SK-N-SH (cell line): ENCODE results near the gene LRRC42. TPM values are rescaled to one million over a fixed set of nuclear protein-coding genes. Genes with fewer than 3 reads are reported as not detected.

ENCODE experiments used
- CTCF ChIA-PET: fragments of 300-600, 350-600 bp; formaldehyde crosslinking; extraction: SDS; loops from one replicate; lab custom pipeline; 2021; lab: Yijun Ruan, JAX
- POLR2A ChIA-PET: fragments of 350-600 bp; sonication (Branson Sonifier 250); formaldehyde crosslinking; extraction: SDS; loops from one replicate; lab custom pipeline; 2020; ENCODE audit warnings: antibody characterized with exemption, inconsistent platforms; lab: Yijun Ruan, JAX
- DNase-seq: peaks from one replicate; pipeline ENCODE4 v3.0.0; 2012
- H2AFZ ChIP-seq: fragments of 200-600 bp; sonication (generic); 2 replicates; pipeline ENCODE4 v1.8.1; 2016; ENCODE audit warnings: antibody characterized with exemption, mild to moderate bottlenecking, low read depth
- H3F3A ChIP-seq: fragments of 200-600 bp; sonication (generic); replicated peaks from 2 replicates; pipeline ENCODE3; 2016; ENCODE audit warnings: antibody characterized with exemption, mild to moderate bottlenecking; ENCODE audit not compliant: insufficient read depth
- H3K27ac ChIP-seq, 2 experiments: fragments of 200-500 bp in 1 of 2; fragments of 200-600 bp in 1 of 2; sonication (Bioruptor generic) in 1 of 2; sonication (generic), shearing (Covaris generic) in 1 of 2; 2 replicates each; pipeline versions ENCODE4 v1.5.1 to v1.6.1; 2014 to 2016; ENCODE audit warnings: low read depth in 2 of 2, inconsistent platforms in 1 of 2, low read length in 1 of 2, mild to moderate bottlenecking in 1 of 2, mixed read lengths in 1 of 2
- H3K27me3 ChIP-seq: fragments of 200-600 bp; sonication (generic), shearing (Covaris generic); 2 replicates; pipeline ENCODE4 v1.6.1; 2016; ENCODE audit warnings: mixed run types; ENCODE audit not compliant: insufficient read depth
- H3K36me3 ChIP-seq, 2 experiments: fragments of 200-500 bp in 1 of 2; fragments of 200-600 bp in 1 of 2; sonication (Bioruptor generic) in 1 of 2; sonication (generic) in 1 of 2; replicated peaks in 1 of 2; 2 replicates each; pipeline versions ENCODE3 to v1.5.1; 2014 to 2016; ENCODE audit warnings: low read length in 1 of 2, mild to moderate bottlenecking in 1 of 2; ENCODE audit not compliant: insufficient read depth in 2 of 2, control insufficient read depth in 1 of 2
- H3K4me1 ChIP-seq, 2 experiments: fragments of 200-500 bp in 1 of 2; fragments of 200-600 bp in 1 of 2; sonication (Bioruptor generic) in 1 of 2; sonication (generic), shearing (Covaris generic) in 1 of 2; 2 replicates each; pipeline versions ENCODE4 v1.5.1 to v1.6.1; 2014 to 2016; ENCODE audit warnings: low read depth in 1 of 2, low read length in 1 of 2, mixed run types in 1 of 2; ENCODE audit not compliant: insufficient read depth in 2 of 2, control insufficient read depth in 1 of 2
- H3K4me2 ChIP-seq: fragments of 200-600 bp; sonication (generic), shearing (Covaris generic); 2 replicates; pipeline ENCODE4 v1.6.1; 2017; ENCODE audit warnings: mixed run types
- H3K4me3 ChIP-seq, 2 experiments: fragments of 200-500 bp in 1 of 2; fragments of 200-600 bp in 1 of 2; sonication (Bioruptor generic) in 1 of 2; sonication (generic), shearing (Covaris generic) in 1 of 2; 2 replicates each; pipeline versions ENCODE4 v1.5.1 to v1.8.1; 2014 to 2016; ENCODE audit warnings: low read depth in 2 of 2, inconsistent platforms in 1 of 2, low read length in 1 of 2, mild to moderate bottlenecking in 1 of 2, mixed read lengths in 1 of 2, moderate library complexity in 1 of 2
- H3K79me2 ChIP-seq: fragments of 200-600 bp; sonication (generic); 2 replicates; pipeline ENCODE4 v1.8.1; 2017; ENCODE audit warnings: mild to moderate bottlenecking; ENCODE audit not compliant: insufficient read depth
- H3K9ac ChIP-seq: fragments of 200-600 bp; sonication (generic); 2 replicates; pipeline ENCODE4 v1.6.1; 2017; ENCODE audit warnings: mixed run types
- H3K9me2 ChIP-seq: fragments of 200-600 bp; sonication (generic); 2 replicates; pipeline ENCODE4 v1.6.1; 2017; ENCODE audit warnings: mixed run types
- H3K9me3 ChIP-seq: fragments of 200-600 bp; sonication (generic); 2 replicates; pipeline ENCODE4 v1.6.1; 2017; ENCODE audit warnings: mixed run types, mild to moderate bottlenecking, moderate library complexity
- H4K20me1 ChIP-seq: fragments of 200-600 bp; sonication (generic); 2 replicates; pipeline ENCODE4 v1.6.1; 2017; ENCODE audit warnings: mild to moderate bottlenecking, mixed run types; ENCODE audit not compliant: insufficient read depth
- FOSL2 ChIP-seq: IDR thresholded peaks from 2 replicates; pipeline ENCODE4 v1.4.0; 2012; ENCODE audit warnings: low read depth, mild to moderate bottlenecking, moderate library complexity, borderline replicate concordance
- MEF2A ChIP-seq: IDR thresholded peaks from 2 replicates; pipeline ENCODE4 v1.4.0; 2012; ENCODE audit warnings: low read depth, borderline replicate concordance
- NFIC ChIP-seq: IDR thresholded peaks from 2 replicates; pipeline ENCODE4 v1.4.0; 2012; ENCODE audit warnings: borderline replicate concordance
- RAD21 ChIP-seq: IDR thresholded peaks from 2 replicates; pipeline ENCODE4 v1.6.1; 2012; ENCODE audit warnings: mild to moderate bottlenecking, low read length
- RFX5 ChIP-seq: IDR thresholded peaks from 2 replicates; pipeline ENCODE4 v1.6.1; 2012; ENCODE audit warnings: mild to moderate bottlenecking, improper control_type of control experiment, low read length
- SMC3 ChIP-seq: IDR thresholded peaks from 2 replicates; pipeline ENCODE4 v1.6.1; 2012; ENCODE audit warnings: low read depth, low read length, improper control_type of control experiment
- TAF1 ChIP-seq: IDR thresholded peaks from 2 replicates; pipeline ENCODE4 v1.6.1; 2012; ENCODE audit warnings: low read depth, mild to moderate bottlenecking, low read length, moderate library complexity, borderline replicate concordance
- TCF12 ChIP-seq: IDR thresholded peaks from 2 replicates; pipeline ENCODE4 v1.4.0; 2012
- YY1 ChIP-seq: IDR thresholded peaks from 2 replicates; pipeline ENCODE4 v1.4.0; 2012; ENCODE audit warnings: low read depth, mild to moderate bottlenecking
- WGBS: methylation state at CpG from one replicate; pipeline ENCODE4 v1.1.6; 2017; ENCODE audit warnings: low lambda C conversion rate; 5-methylcytosine and 5-hydroxymethylcytosine counted together
- polyA plus RNA-seq, 3 experiments: library from polyadenylated mRNA; depleted of rRNA; stranded (reverse); fragments of >200 nt; gene quantifications; 2 replicates each; pipeline ENCODE4 v1.2.3, GENCODE V29; 2012
- TF ChIP-seq, protein P1 (sequence below): fragments of 150-350 bp; IDR thresholded peaks from 2 replicates; pipeline ENCODE4 v1.6.1; 2017; ENCODE audit warnings: antibody characterized with exemption, low read length, low read depth, borderline replicate concordance

The LRRC42 gene
- polyA plus RNA-seq, 1 of the 3 experiments (the other 2 are of a cell fraction) = 35.0 TPM

DNA sequence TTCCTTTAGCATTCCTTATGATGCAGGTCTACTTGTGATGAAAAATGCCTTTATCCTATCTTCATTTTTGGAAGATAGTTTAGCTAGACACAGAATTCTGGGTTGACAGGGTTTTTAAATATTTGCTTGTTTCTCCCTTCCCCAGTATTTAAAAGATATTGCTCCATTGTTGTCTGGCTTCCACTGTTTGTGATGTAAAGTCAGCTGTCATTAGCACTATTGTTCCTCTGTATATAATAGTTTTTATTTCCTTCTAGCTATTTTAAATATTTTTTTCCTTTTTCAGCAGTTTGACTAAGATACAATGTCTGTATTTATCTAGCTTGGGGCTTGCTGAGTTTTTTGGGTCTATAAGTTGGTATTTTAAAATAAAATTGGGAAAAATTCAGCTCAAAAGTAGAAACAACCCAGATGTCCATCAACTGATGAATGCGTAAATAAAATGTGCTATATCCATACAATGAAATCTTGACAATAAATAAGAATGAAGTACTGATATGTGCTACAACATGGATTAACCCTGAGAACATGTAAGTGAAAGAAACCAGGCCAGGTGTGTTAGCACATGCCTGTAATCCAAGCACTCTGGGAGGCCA is 11.9 kb upstream of the LRRC42 start:
- H3K4me2 ChIP-seq = no peak overlapping the region
- no peaks in the 10 kb centered on the region for H3K4me1 ChIP-seq
- ChIA-PET CTCF (interaction anchor here (0.8 to 1.2 kb wide), 4 partner anchors 10 to 73 kb away, joined by 3 to 5 read pairs (median 3); no protein-coding TSS in a partner anchor), POLR2A (interaction anchor here (1.3 kb wide), 1 partner anchor 11 kb away, joined by 5 read pairs; the partner anchor contains the start of gene IFT25)
- H3K4me3 ChIP-seq = no peak overlapping the region
- H3K79me2 ChIP-seq = peaks cover 22% of the 10 kb centered on the region
- DNase-seq = no peak
- WGBS = 94% methylated on average over 1 of the region's 1 CpG
- H3K9ac ChIP-seq = no peak overlapping the region
- no peaks in the 10 kb centered on the region for H3F3A ChIP-seq
- no peaks in the 10 kb centered on the region for H3K9me2 ChIP-seq
- no peak overlapping the region for H2AFZ ChIP-seq
- no peaks in the 10 kb centered on the region for H3K27me3 ChIP-seq
- peaks cover 15 to 89% of the 10 kb centered on the region in 2 experiments for H3K36me3 ChIP-seq
- no peak overlapping the region for H3K27ac ChIP-seq
- TF ChIP-seq NFIC = no peak
- no peaks in the 10 kb centered on the region for H4K20me1 ChIP-seq
- H3K9me3 ChIP-seq = peaks cover 27% of the 10 kb centered on the region; the same call in 1 of the 2 replicates

DNA sequence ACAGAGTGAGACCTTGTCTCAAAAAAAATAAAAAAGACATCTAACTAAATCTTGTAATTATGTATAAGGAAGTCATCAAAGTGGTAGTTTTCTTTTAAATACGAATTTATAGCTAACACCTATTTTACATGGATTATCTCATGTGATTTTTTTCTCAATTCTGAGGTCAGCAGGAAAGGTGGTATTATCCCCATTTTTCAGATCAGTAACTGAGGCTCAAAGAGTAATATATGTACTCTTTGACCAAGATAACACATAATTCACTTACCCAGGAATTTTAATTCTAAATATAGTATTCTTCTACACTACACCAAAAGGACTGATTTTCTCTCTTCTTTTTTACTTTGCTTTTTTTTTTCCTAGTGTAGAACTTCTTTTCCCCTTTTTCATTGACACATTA is 9.7 kb upstream of the LRRC42 start:
- CTCF ChIA-PET = interaction anchor here (0.8 kb wide), 1 partner anchor 58 kb away, joined by 3 read pairs; no protein-coding TSS in a partner anchor
- TF ChIP-seq TCF12 = no peak
- TF ChIP-seq MEF2A = no peak

GRCh38 chr1:53938136-53938830 is 7.9 kb upstream of the LRRC42 start:
- peaks cover 44% of the 10 kb centered on the region for H3K79me2 ChIP-seq
- H3K9me2 ChIP-seq = no peaks in the 10 kb centered on the region
- H3K27me3 ChIP-seq = no peaks in the 10 kb centered on the region
- WGBS = 98% methylated on average over 4 of the region's 4 CpGs
- H2AFZ ChIP-seq = no peak overlapping the region
- H3K4me1 ChIP-seq = no peaks in the 10 kb centered on the region; a peak in 1 of 4 replicates
- H3K27ac ChIP-seq = no peak overlapping the region
- CTCF ChIA-PET = interaction anchor here (1.4 kb wide), 1 partner anchor 11 kb away, joined by 5 read pairs; no protein-coding TSS in a partner anchor
- peaks cover 14 to 60% of the 10 kb centered on the region in 2 experiments for H3K36me3 ChIP-seq
- TF ChIP-seq RAD21 (no peak), TAF1 (no peak), NFIC (no peak), FOSL2 (no peak), YY1 (no peak), SMC3 (no peak), RFX5 (no peak)
- TF ChIP-seq, protein P1, sequence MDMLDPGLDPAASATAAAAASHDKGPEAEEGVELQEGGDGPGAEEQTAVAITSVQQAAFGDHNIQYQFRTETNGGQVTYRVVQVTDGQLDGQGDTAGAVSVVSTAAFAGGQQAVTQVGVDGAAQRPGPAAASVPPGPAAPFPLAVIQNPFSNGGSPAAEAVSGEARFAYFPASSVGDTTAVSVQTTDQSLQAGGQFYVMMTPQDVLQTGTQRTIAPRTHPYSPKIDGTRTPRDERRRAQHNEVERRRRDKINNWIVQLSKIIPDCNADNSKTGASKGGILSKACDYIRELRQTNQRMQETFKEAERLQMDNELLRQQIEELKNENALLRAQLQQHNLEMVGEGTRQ = no peak
- H4K20me1 ChIP-seq = no peaks in the 10 kb centered on the region
- no peak overlapping the region for H3K9ac ChIP-seq
- POLR2A ChIA-PET = no interaction called here
- H3F3A ChIP-seq = no peaks in the 10 kb centered on the region
- H3K4me2 ChIP-seq = no peak overlapping the region
- peaks cover 13% of the 10 kb centered on the region; the same call in 1 of the 2 replicates for H3K9me3 ChIP-seq
- DNase-seq = no peak
- H3K4me3 ChIP-seq = no peak overlapping the region

More for the DNA sequence above, 9.7 kb upstream of the LRRC42 start:
- Histone ChIP-seq H3K9me2 (no peaks in the 10 kb centered on the region), H3K36me3 (peaks cover 14 to 76% of the 10 kb centered on the region in 2 experiments), H3K27ac (no peak overlapping the region), H3K9ac (no peak overlapping the region), H3K4me1 (no peaks in the 10 kb centered on the region), H3K27me3 (no peaks in the 10 kb centered on the region), H3K9me3 (peaks cover 23% of the 10 kb centered on the region; the same call in 1 of the 2 replicates), H4K20me1 (no peaks in the 10 kb centered on the region), H2AFZ (no peak overlapping the region), H3K4me2 (no peak overlapping the region), H3K79me2 (peaks cover 29% of the 10 kb centered on the region), H3K4me3 (no peak overlapping the region), H3F3A (no peaks in the 10 kb centered on the region)
- WGBS = 90% methylated on average over 1 of the region's 1 CpG
- POLR2A ChIA-PET = interaction anchor here (1.0 kb wide), 1 partner anchor 9 kb away, joined by 3 read pairs; the partner anchor contains the start of gene IFT25
- DNase-seq = no peak
